ENCODE data around the gene NOTCH3.
A peak's percentile ranks its signal among the peaks of the same experiment; 100 is the strongest.

Gene NOTCH3

DNA sequence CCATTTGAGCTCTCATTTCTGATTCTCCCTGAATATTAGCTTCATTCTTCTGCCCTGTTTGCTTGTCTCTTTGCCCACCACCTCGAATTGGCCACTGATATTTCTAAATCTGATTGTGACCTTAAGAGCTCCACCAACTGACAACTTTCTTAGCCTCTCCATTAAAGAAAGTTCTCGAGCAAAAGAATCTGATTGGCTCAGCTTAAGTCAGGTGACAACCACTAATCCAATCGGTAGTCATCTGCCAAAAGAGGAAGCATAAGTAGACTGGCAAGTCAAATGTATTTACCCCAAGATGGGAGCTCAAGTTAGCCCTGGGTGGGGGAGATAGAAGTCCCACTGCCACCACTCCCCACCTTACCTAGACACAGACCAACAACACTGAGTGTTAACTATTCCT lies 41.5 kb downstream of the NOTCH3 start:
- no peak for DNase-seq

DNA sequence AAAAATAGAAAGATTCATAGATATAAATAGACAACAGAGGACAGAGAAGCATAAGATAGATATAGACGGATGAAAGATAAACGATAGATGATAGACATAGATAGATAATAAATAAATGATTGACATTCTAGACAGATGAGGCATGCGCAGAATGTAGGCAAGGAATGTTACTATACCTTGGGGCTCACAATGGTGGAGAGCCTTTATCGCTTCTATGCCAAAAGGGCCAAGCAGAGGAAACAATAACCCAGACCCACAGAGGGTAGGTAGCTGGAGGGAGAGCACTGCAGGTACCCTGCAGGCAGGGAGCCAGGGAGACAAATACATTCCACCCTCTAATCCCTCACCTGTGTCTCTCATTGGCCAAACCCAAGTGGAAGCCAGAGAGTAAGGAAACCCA lies 44.4 kb downstream of the NOTCH3 start:
- DNase-seq = no peak

DNA sequence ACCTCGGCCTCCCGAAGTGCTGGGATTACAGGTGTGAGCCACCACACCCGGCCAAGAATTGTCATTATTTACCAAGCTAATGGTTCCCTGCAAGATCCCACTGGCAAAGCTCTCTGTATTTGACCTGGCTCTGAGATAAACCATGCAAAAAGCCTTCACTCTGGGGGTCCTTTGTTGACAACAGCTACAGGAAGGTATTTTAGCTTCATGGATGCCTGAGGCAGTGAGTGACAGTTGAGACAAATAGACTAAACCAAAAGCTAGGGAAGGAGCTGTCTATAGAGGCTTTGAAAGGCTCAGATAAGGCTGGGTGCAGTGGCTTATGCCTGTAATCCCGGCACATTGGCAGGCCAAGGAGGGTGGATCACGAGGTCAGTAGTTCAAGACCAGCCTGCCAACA lies 45.5 kb downstream of the NOTCH3 start:
- DNase-seq = no peak

GRCh38 chr19:15154002-15154612 lies 46.7 kb downstream of the NOTCH3 start:
- no peak for DNase-seq

GRCh38 chr19:15149737-15150136 lies 51.1 kb downstream of the NOTCH3 start:
- no peak for DNase-seq

- DNase-seq = no peak
These were observed 53.7 kb downstream of the NOTCH3 start for GRCh38 chr19:15147090-15147489.

DNA sequence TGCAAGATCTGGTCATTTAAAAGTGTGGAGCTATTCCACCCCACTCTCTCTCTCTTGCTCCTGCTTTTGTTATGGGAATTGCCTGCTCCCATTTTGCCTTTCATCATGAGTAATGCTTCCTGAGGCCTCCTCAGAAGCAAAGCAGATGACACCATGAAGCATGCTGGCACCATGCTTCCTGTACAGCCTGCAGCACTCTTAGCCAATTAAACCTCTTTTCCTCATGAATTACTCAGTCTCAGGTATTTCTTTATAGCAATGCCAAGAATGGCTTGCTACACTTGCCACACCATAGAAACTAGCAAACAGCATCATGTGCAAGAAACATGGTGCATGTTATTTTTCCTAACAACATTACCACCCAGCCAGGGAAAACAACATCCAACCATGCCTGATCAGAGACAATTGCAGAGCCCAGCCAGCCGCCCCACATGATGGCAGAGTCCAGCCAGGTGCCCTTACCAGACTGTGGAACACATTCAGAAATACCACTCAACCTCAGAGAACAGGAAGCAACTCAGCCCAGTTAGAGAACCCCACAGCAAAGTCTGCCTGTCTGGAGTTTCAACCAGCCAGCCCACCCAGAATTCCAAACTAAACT lies 56.6 kb downstream of the NOTCH3 start:
- no peak for DNase-seq

GRCh38 chr19:15142313-15142712 lies 58.5 kb downstream of the NOTCH3 start:
- no peak for DNase-seq

DNA sequence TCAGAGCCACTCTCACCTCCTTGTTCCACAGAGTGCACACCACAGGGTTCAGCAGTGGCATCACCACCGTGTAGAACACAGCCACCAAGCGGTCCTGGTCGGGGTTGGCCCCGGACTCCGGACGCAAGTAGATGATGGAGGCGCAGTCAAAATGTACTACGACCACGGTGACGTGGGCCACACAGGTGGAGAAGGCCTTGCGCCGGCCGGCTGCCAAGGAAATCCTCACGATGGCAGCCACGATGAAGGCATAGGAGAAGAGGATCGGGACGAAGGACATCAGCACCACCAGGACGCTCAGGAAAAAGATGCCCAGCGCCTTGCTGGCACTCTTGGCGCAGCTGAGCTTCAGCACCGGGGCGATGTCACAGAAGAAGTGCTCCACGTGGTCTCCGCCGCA lies 59.7 kb downstream of the NOTCH3 start:
- DNase-seq = no peak

DNA sequence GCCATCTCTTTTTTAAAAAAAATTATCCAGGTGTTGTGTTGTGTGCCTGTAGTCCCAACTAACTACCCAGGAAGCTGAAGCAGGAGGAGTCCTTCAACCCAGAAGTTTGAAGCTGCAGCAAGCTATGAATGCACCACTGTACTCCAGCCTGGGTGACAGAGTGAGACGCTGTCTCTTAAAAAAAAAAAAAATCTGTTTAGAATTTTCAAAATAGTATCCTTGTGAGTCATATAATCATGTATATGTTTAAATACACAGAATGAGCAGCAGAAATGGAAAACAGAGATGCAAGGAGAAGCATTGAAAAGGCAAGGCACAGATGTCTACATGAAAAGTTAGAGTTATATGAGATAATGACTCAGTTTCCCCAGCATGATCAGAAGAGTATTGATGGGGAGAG lies 62.4 kb downstream of the NOTCH3 start:
- no peak for DNase-seq

- DNase-seq = no peak
These were observed 63.0 kb downstream of the NOTCH3 start for GRCh38 chr19:15137777-15138176.

DNA sequence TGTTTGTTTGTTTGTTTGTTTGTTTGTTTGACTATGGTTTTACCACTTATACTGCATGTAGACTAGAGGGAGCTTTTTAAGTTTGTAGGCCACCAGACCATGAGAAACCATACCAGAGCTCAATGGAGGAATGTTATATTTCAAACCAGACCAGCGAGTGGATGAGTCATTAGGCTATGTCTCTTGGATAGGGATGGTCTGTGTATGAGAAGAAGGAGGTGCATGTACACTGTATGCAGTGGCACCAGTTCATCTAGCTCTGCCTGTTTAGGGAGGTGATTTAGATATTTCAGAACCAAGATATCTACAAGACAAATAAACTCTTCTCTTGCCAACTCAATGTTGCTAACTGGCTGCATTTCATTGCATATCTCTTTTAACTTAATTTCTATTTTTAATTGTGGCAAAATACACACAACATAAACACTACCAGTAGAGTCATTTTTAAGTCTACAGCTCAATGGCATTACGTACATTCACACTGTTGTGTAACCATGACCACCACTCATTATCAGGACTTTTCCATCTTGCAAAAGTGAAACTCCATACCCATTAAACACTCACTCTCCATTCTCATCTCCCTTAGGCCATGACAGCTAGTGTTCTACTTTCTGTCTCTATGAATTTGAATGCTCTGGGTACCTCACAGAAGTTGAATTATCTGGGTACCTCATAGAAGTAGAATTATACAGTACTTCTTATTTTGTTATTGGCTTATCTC lies 64.4 kb downstream of the NOTCH3 start:
- DNase-seq = no peak

GRCh38 chr19:15129856-15130585 lies 70.8 kb downstream of the NOTCH3 start:
- DNase-seq = peak; percentile 30

DNA sequence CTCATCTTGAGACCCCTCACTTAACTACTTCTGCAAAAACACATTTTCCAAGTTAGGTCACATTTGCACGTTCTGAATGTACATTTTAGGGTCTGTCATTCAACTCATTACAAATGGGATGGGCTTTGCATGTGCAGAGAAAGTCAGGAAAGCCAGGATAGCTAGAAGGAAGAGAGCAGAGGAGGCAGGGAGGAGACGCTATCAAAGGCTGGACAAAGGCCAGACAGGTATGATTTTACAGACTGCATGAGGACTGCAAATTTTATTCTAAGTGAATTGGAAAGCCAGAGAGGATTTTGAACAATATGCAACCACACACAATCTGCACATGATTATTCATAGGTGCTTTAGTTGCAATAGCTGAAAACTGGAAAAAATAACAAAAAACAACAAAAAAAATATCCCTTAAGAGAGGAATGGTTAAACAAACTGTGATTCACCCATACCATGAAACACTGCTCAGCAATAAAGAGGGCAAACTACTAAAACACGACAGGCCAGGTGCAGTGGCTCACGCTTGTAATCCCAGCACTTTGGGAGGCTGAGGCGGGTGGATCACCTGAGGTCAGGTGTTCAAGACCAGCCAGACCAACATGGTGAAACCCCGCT lies 72.5 kb downstream of the NOTCH3 start:
- DNase-seq = no peak

GRCh38 chr19:15126131-15126910 lies 74.5 kb downstream of the NOTCH3 start:
- DNase-seq = no peak

- DNase-seq = peak; percentile 95
These were observed 75.3 kb downstream of the NOTCH3 start for GRCh38 chr19:15125232-15126067.

GRCh38 chr19:15124572-15125231 lies 76.1 kb downstream of the NOTCH3 start:
- DNase-seq = peak; percentile 6

- DNase-seq = no peak
These were observed 76.9 kb downstream of the NOTCH3 start for GRCh38 chr19:15123900-15124299.

DNA sequence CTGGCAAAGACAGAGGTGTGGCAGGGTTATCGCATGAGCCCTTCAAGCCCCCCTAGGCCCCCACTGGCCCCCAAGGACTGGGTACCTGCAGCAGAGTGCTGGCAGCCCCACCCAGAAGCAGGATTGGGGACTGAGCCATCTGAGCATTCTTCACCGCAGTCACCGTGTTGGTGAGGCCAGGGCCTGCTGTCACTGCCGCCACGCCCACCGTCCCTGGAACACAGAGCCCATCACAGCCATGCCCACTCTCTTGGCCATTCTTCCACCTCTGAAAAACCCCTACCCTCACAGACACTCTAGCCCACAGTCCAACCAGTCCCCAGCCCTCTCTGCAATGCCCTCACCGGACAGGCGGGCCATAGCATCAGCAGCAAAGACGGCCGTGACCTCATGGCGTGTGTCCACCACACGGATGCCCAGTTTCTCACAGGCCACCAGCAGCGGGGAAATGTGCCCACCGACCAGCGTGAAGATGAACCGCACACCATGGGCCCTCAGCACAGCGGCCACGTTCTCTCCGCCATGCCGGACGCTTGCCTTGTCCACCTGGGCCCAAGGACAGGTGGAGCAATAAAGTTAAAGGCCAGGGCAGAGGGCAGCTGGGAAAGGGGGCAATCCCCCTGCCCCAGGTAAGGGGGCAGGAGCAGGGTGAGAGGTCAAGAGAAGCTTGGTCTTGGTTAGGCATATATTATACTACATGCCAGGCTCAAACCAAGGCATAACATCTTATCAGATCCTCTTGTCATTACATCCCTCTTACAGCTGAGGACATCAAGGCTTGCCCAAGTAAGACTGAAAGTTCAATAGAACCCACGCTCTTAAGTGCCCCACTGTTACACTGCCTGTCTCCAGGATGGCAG lies 77.5 kb downstream of the NOTCH3 start:
- no peak for DNase-seq

All from central memory CD4-positive, alpha-beta T cell (primary cell).